Choroid plexus epithelial cell (primary cell): ENCODE data around the gene TCOF1.

Experiments used
- DNase-seq: peaks from one replicate; pipeline ENCODE4 v3.0.0-alpha.2; 2010; ENCODE audit warnings: low read depth
- H3K4me3 ChIP-seq: 2 replicates; pipeline ENCODE4 v1.5.1; 2011; ENCODE audit warnings: low read depth, mild to moderate bottlenecking, control low read depth, low read length, moderate library complexity
- TF ChIP-seq, protein P1 (sequence below): conservative IDR thresholded peaks from 2 replicates; pipeline ENCODE4 v1.5.1; 2011; ENCODE audit warnings: low read depth, mild to moderate bottlenecking, control low read depth, inconsistent platforms, low read length, moderate library complexity

TCOF1 gene

DNA sequence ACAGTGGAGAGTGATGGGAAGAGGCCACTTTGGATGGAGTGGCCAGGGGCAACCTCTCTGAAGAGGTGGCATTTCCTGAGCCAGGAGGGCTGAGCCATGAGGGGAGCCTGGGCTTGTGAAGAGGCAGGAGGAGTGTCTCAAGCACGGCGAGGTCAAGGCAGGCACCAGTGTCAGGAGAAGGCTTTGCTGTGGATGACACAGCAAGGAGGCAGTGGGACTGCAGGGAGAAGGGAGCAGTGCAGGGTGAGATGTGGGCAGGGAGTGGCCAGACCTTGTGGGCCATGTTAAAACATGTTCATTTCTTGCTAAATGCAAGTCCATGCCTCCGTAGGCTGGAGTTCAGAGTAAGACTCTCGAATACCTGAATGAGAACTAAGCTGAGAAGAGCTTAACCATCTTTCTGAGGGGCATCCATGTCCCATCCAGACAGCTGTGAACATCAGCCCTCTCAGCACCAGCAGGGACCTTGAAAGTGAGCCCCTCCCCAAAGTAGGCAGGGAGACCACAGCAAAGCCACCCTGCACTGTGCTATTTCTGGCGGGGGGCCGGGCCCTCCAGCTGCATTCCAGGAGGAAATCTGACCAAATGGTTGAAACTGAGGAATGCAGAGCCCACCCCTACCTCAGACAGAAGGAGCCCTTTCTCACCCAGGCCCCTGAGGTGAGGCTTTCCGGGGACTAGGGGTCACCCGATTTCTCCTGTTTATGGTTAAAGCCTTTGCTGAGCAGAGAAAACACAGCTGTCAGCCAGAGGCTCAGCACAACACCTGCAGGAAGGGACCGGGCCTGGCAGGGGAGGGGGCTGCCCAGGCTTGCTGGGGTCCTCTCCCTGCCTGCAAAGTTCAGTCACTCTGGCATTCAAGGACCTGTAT lies 38.6 kb upstream of the TCOF1 start:
- no peak for DNase-seq
- TF ChIP-seq, protein P1, sequence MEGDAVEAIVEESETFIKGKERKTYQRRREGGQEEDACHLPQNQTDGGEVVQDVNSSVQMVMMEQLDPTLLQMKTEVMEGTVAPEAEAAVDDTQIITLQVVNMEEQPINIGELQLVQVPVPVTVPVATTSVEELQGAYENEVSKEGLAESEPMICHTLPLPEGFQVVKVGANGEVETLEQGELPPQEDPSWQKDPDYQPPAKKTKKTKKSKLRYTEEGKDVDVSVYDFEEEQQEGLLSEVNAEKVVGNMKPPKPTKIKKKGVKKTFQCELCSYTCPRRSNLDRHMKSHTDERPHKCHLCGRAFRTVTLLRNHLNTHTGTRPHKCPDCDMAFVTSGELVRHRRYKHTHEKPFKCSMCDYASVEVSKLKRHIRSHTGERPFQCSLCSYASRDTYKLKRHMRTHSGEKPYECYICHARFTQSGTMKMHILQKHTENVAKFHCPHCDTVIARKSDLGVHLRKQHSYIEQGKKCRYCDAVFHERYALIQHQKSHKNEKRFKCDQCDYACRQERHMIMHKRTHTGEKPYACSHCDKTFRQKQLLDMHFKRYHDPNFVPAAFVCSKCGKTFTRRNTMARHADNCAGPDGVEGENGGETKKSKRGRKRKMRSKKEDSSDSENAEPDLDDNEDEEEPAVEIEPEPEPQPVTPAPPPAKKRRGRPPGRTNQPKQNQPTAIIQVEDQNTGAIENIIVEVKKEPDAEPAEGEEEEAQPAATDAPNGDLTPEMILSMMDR = no peak
- no peak overlapping the region for H3K4me3 ChIP-seq

GRCh38 chr5:150319484-150319790 lies 38.1 kb upstream of the TCOF1 start:
- no peak for DNase-seq
- TF ChIP-seq, protein P1 = no peak
- H3K4me3 ChIP-seq = no peak overlapping the region

DNA sequence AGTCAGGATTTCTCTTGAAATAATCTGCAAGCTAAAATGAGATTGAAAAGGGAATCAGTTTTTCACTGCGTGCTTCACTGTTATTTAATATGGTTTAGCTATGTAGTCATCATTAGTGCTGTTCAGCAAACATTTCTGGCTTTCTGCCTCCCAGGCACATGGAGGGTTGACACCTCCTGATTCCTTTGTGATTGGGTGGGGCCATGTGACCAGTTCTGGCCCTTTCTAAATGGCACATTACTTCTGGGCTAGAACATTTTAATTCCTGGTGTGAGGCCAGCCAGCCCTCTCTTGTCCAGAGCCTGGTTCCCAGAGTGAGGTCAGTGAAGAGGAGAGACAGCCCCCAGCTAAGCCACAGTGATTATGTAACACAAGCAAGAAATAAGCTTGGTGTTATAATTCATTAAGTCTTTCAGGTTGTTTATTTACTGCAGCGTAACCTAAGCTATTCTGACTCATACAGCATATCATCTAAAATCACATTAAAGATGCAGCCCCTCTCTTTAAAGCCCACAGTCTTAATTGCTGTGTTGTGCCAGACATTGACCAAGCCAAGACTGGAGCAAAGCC lies 37.4 kb upstream of the TCOF1 start:
- peak; percentile 89 for DNase-seq
- TF ChIP-seq, protein P1 = no peak
- no peak overlapping the region for H3K4me3 ChIP-seq

DNA sequence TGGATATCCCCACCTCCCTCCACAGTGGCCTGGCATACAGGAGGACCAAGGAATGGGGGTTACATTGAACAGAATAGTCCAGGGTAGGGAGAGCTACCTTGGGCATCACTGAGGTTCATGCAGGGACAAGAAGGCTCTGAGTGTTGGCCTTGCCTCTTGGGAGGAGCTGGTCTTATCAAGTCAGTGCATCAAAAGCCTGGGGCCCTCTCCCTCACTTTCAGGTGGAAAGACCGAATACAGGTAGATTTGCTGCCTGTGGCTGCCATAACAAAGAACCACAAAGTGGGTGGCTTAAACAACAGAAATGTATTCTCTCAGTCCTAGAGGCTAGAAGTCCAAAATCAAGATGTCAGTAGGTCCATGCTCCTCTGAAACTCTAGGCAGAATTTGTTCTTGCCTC lies 36.3 kb upstream of the TCOF1 start:
- TF ChIP-seq, protein P1 = no peak
- DNase-seq = no peak
- no peak overlapping the region for H3K4me3 ChIP-seq

GRCh38 chr5:150321784-150322183 lies 35.7 kb upstream of the TCOF1 start:
- TF ChIP-seq, protein P1 = no peak
- H3K4me3 ChIP-seq = no peak overlapping the region
- peak; percentile 52 for DNase-seq

GRCh38 chr5:150322202-150322601 lies 35.3 kb upstream of the TCOF1 start:
- H3K4me3 ChIP-seq = no peak overlapping the region
- TF ChIP-seq, protein P1 = no peak
- peak; percentile 62 for DNase-seq

DNA sequence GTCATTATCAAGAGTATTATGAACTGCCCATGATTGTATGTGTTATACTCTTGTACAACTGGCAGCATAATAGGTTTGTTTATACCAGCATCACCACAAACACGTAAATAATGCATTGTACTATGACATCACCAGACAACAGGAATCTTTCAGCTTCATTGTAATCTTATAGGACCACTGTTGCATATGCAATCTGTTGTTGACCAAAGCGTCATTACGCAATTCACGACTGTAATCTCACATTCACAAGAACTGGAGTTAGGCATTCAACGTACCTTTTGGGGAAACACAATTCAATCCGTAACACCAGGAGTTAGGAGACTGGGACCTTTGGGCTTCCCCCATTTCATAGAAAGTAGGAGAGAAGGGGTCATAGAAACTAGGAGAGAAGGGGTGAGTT lies 34.4 kb upstream of the TCOF1 start:
- peak; percentile 42 for DNase-seq
- TF ChIP-seq, protein P1 = no peak
- H3K4me3 ChIP-seq = no peak overlapping the region
